HCT116 (cell line): ENCODE data around the gene TRIML2.

Experiments
- CTCF ChIP-seq, 3 experiments: fragments of 200-600 bp in 1 of 3; sonication (generic) in 1 of 3; IDR thresholded peaks in 2 of 3; conservative IDR thresholded peaks in 1 of 3; 2 replicates each; pipeline ENCODE4 v1.5.1; 2012 to 2017; ENCODE audit warnings: low read depth in 2 of 3, low read length in 2 of 3, antibody characterized with exemption in 1 of 3, borderline replicate concordance in 1 of 3, control low read depth in 1 of 3, mild to moderate bottlenecking in 1 of 3, mixed read lengths in 1 of 3, mixed run types in 1 of 3, moderate library complexity in 1 of 3; ENCODE audit not compliant: insufficient read depth in 1 of 3
- POLR2A ChIP-seq: IDR thresholded peaks from 2 replicates; pipeline ENCODE4 v1.7.0; 2011; ENCODE audit warnings: borderline replicate concordance; ENCODE audit not compliant: insufficient read depth, insufficient read length; ENCODE audit errors: extremely low read depth
- SIN3A ChIP-seq: IDR thresholded peaks from 2 replicates; pipeline ENCODE4 v1.6.1; 2012; ENCODE audit warnings: low read depth

- TF ChIP-seq CTCF (IDR thresholded peaks at IDR 0.05 in 2 of 3, conservative IDR thresholded peaks at IDR 0.05 in 1 of 3; ENCODE audit: borderline replicate concordance in 1 of 3, insufficient read depth in 1 of 3, low read depth in 2 of 3, low read length in 2 of 3) (no peak), POLR2A (no peak), SIN3A (no peak)
Observed at GRCh38 chr4:188111955-188112354, 2.6 kb upstream of the TRIML2 start.
